ENCODE results near the gene NBPF3.
"Not testable (repeated sequence)": the region's sequence is repeated elsewhere in the genome, so short reads cannot be mapped to it uniquely, and the experiment has no call there.

DNA sequence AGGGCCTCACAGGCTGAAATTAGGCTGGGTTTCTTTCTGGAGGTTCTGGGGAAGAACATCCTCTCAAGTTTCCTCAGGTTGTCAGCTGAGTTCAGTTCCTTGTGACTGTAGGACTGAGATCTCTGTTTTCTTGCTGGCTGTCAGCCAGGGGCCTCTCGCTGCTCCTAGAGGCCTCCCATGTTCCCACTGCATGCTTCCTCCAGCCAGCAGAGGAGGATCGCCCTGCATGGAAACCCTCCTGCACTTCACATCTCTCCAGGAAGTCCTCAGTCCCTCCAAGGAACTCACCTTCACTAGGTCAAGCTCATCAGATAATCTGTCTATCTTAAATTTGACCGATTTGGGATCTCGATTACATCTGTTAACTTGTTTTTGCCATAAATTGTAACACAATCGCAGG, 15.0 kb downstream of the NBPF3 start:
- TF ChIP-seq, protein P1, sequence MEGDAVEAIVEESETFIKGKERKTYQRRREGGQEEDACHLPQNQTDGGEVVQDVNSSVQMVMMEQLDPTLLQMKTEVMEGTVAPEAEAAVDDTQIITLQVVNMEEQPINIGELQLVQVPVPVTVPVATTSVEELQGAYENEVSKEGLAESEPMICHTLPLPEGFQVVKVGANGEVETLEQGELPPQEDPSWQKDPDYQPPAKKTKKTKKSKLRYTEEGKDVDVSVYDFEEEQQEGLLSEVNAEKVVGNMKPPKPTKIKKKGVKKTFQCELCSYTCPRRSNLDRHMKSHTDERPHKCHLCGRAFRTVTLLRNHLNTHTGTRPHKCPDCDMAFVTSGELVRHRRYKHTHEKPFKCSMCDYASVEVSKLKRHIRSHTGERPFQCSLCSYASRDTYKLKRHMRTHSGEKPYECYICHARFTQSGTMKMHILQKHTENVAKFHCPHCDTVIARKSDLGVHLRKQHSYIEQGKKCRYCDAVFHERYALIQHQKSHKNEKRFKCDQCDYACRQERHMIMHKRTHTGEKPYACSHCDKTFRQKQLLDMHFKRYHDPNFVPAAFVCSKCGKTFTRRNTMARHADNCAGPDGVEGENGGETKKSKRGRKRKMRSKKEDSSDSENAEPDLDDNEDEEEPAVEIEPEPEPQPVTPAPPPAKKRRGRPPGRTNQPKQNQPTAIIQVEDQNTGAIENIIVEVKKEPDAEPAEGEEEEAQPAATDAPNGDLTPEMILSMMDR (IDR thresholded peaks at IDR 0.05) = not testable (repeated sequence)
- not testable (repeated sequence) for TF ChIP-seq POLR2A (IDR thresholded peaks at IDR 0.05)
